KMS-11 (cell line): ENCODE data around the gene DMKN.

Experiments used
- H2AFZ ChIP-seq: fragments of 200-600 bp; sonication (generic); 2 replicates; pipeline ENCODE4 v1.6.1; 2016; ENCODE audit warnings: antibody characterized with exemption, mixed run types, low read depth
- H3K27ac ChIP-seq: fragments of 200-600 bp; sonication (generic); 2 replicates; pipeline ENCODE4 v1.6.1; 2016; ENCODE audit warnings: mild to moderate bottlenecking, mixed run types
- H3K27me3 ChIP-seq: fragments of 200-600 bp; sonication (generic); 2 replicates; pipeline ENCODE4 v1.6.1; 2017; ENCODE audit warnings: mild to moderate bottlenecking, low read depth, mixed run types, moderate library complexity; ENCODE audit not compliant: insufficient read depth
- H3K36me3 ChIP-seq: fragments of 200-600 bp; sonication (generic); 2 replicates; pipeline ENCODE4 v1.6.1; 2017; ENCODE audit warnings: mild to moderate bottlenecking, mixed run types; ENCODE audit not compliant: insufficient read depth
- H3K4me1 ChIP-seq: fragments of 200-600 bp; sonication (generic); 2 replicates; pipeline ENCODE4 v1.6.1; 2016; ENCODE audit warnings: mild to moderate bottlenecking, low read depth, mixed run types; ENCODE audit not compliant: poor library complexity, severe bottlenecking
- H3K4me2 ChIP-seq: fragments of 200-600 bp; sonication (generic); 2 replicates; pipeline ENCODE4 v1.7.0; 2016; ENCODE audit warnings: mild to moderate bottlenecking, mixed run types
- H3K4me3 ChIP-seq: fragments of 200-600 bp; sonication (generic); IDR thresholded peaks from 2 replicates; pipeline ENCODE4 v1.6.1; 2017; ENCODE audit warnings: low read depth, low read length, mixed read lengths; ENCODE audit not compliant: insufficient read depth
- H3K79me2 ChIP-seq: fragments of 200-600 bp; sonication (generic); 2 replicates; pipeline ENCODE4 v1.6.1; 2016; ENCODE audit warnings: low read depth, mixed run types; ENCODE audit not compliant: insufficient read depth
- H3K9ac ChIP-seq: fragments of 200-600 bp; sonication (generic); 2 replicates; pipeline ENCODE4 v1.6.1; 2016; ENCODE audit warnings: mild to moderate bottlenecking, mixed run types
- H4K20me1 ChIP-seq: fragments of 200-600 bp; sonication (generic); 2 replicates; pipeline ENCODE4 v1.6.1; 2016; ENCODE audit warnings: mild to moderate bottlenecking, mixed run types; ENCODE audit not compliant: insufficient read depth
- CTCF ChIP-seq: fragments of 200-600 bp; sonication (generic); conservative IDR thresholded peaks from 2 replicates; pipeline ENCODE4 v1.6.1; 2017; ENCODE audit warnings: low read depth, mild to moderate bottlenecking, antibody characterized with exemption, low read length, moderate library complexity, mixed read lengths

The DMKN gene

GRCh38 chr19:35534803-35535480 lies 21.5 kb upstream of the DMKN start:
- Histone ChIP-seq H2AFZ (no peak overlapping the region), H3K79me2 (no peaks in the 10 kb centered on the region), H3K4me1 (no peaks in the 10 kb centered on the region), H3K36me3 (no peaks in the 10 kb centered on the region), H3K9ac (no peak overlapping the region), H3K4me2 (no peak overlapping the region), H4K20me1 (no peaks in the 10 kb centered on the region), H3K27ac (no peak overlapping the region), H3K4me3 (no peak overlapping the region), H3K27me3 (peaks cover 44% of the 10 kb centered on the region)
- no peak for TF ChIP-seq CTCF

GRCh38 chr19:35533822-35534392 lies 20.5 kb upstream of the DMKN start:
- peaks cover 55% of the 10 kb centered on the region for H3K27me3 ChIP-seq
- no peaks in the 10 kb centered on the region for H3K36me3 ChIP-seq
- H3K4me2 ChIP-seq = no peak overlapping the region
- H3K4me3 ChIP-seq = no peak overlapping the region
- no peaks in the 10 kb centered on the region for H3K79me2 ChIP-seq
- H3K4me1 ChIP-seq = no peaks in the 10 kb centered on the region
- no peak for TF ChIP-seq CTCF
- no peak overlapping the region for H3K9ac ChIP-seq
- no peak overlapping the region for H2AFZ ChIP-seq
- H4K20me1 ChIP-seq = no peaks in the 10 kb centered on the region
- H3K27ac ChIP-seq = no peak overlapping the region

- H3K4me3 ChIP-seq = no peak within 1 kb of the TSS
Observed at GRCh38 chr19:35533201-35533821, 19.9 kb upstream of the DMKN start, which contains the start of gene GAPDHS. Gene GAPDHS, plus strand, starts transcription at chr19:35533456. Its CDS starts 72 bp downstream, at chr19:35533528.

GRCh38 chr19:35531291-35531690 lies 17.8 kb upstream of the DMKN start:
- H3K79me2 ChIP-seq = no peaks in the 10 kb centered on the region
- no peak overlapping the region for H3K27ac ChIP-seq
- no peak overlapping the region for H3K4me2 ChIP-seq
- H3K4me3 ChIP-seq = no peak overlapping the region
- no peaks in the 10 kb centered on the region for H3K4me1 ChIP-seq
- no peaks in the 10 kb centered on the region for H3K36me3 ChIP-seq
- H4K20me1 ChIP-seq = no peaks in the 10 kb centered on the region
- H3K27me3 ChIP-seq = peaks cover 68% of the 10 kb centered on the region
- H3K9ac ChIP-seq = no peak overlapping the region
- TF ChIP-seq CTCF = no peak
- H2AFZ ChIP-seq = no peak overlapping the region

More at GRCh38 chr19:35533201-35533821, 19.9 kb upstream of the DMKN start, which contains the start of gene GAPDHS:
- no peaks in the 10 kb centered on the region for H3K79me2 ChIP-seq
- no peaks in the 10 kb centered on the region for H4K20me1 ChIP-seq
- no peaks in the 10 kb centered on the region for H3K36me3 ChIP-seq
- no peaks in the 10 kb centered on the region for H3K4me1 ChIP-seq
- H3K9ac ChIP-seq = no peak within 1 kb of the TSS
- H3K27me3 ChIP-seq = peaks cover 61% of the 10 kb centered on the region
- H3K4me2 ChIP-seq = no peak within 1 kb of the TSS
- no peak within 1 kb of the TSS for H3K27ac ChIP-seq
- no peak for TF ChIP-seq CTCF
- no peak within 1 kb of the TSS for H2AFZ ChIP-seq
